Natural killer cell treated with Interleukin-12 subunit alpha and Interleukin-12 subunit beta and Interleukin-15 and Interleukin-18, amount 100 ng/mL, for 72 hours (primary cell): ENCODE data around the gene PLAAT2. TPM values are rescaled to one million over a fixed set of nuclear protein-coding genes. Genes with fewer than 3 reads are reported as not detected.
A peak's percentile ranks its signal among the peaks of the same experiment; 100 is the strongest.
"Not testable (repeated sequence)": the region's sequence is repeated elsewhere in the genome, so short reads cannot be mapped to it uniquely, and the experiment has no call there.

Experiments
- ATAC-seq, 2 donors: fragments of 150-1000 bp; cut with Tn5 transposase in 1 of 2; sonication (Bioruptor Pico), chemical (Tn5 transposase) in 1 of 2; 2 replicates each; pipeline ENCODE4 v1.10.0; 2021
- DNase-seq: peaks from one replicate; pipeline ENCODE4 v3.0.0; 2022; ENCODE audit warnings: low spot score
- H3K27ac Mint-ChIP-seq, 2 donors: 1 replicate in 1 of 2; 2 replicates in 1 of 2; pipeline ENCODE4 v1.8.0; 2022; ENCODE audit warnings: mixed read lengths in 2 of 2, mild to moderate bottlenecking in 1 of 2, moderate library complexity in 1 of 2
- H3K27me3 Mint-ChIP-seq, 2 donors: 1 replicate in 1 of 2; 2 replicates in 1 of 2; pipeline ENCODE4 v1.8.0; 2022; ENCODE audit warnings: mixed read lengths in 2 of 2
- H3K36me3 Mint-ChIP-seq: one replicate; pipeline ENCODE4 v1.8.0; 2022; ENCODE audit warnings: mixed read lengths
- H3K4me1 Mint-ChIP-seq, 2 donors: 1 replicate in 1 of 2; 2 replicates in 1 of 2; pipeline ENCODE4 v1.8.0; 2022; ENCODE audit warnings: low read depth in 2 of 2, mixed read lengths in 2 of 2, mild to moderate bottlenecking in 1 of 2
- H3K4me3 Mint-ChIP-seq: one replicate; pipeline ENCODE4 v1.8.0; 2022; ENCODE audit warnings: mixed read lengths
- H3K9me3 Mint-ChIP-seq: 2 replicates; pipeline ENCODE4 v1.8.0; 2022; ENCODE audit warnings: mixed read lengths
- total RNA-seq, 2 donors: library from RNA; stranded (reverse); gene quantifications; one replicate each; pipeline ENCODE4 v1.2.3, GENCODE V29; 2022

The PLAAT2 gene
- total RNA-seq, 2 donors from 2014 or later, result 1.4 TPM; not detected in 1

DNA sequence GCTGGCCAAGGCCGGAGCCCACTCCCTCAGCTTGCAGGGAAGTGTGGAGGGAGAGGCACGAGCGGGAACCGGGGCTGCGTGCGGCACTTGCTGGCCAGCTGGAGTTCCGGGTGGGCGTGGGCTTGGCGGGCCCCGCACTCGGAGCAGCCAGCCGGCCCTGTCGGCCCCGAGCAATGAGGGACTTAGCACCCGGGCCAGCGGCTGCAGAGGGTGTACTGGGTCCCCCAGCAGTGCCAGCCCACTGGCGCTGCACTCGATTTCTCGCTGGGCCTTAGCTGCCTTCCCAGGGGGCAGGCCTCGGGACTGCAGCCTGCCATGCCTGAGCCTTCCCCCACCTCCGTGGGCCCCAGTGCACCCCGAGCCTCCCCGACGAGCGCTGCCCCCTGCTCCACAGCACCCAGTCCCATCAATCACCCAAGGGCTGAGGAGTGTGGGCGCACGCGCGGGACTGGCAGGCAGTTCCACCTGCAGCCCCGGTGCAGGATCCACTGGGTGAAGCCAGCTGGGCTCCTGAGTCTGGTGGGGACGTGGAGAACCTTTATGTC lies 13.0 kb downstream of the PLAAT2 start:
- Mint-ChIP-seq H3K4me1 (peaks cover 45 to 46% of the 10 kb centered on the region in 2 donors), H3K27ac (peak overlapping the region; percentile 97 to 98)
- not testable (repeated sequence) for H3K4me3 Mint-ChIP-seq, H3K9me3 Mint-ChIP-seq, H3K36me3 Mint-ChIP-seq, H3K27me3 Mint-ChIP-seq, DNase-seq, ATAC-seq

GRCh38 chr11:63549411-63549810 lies 13.8 kb downstream of the PLAAT2 start:
- peak overlapping the region; percentile 42 for H3K4me3 Mint-ChIP-seq
- peaks cover 8% of the 10 kb centered on the region for H3K36me3 Mint-ChIP-seq
- peak overlapping the region; percentile 71 to 88 for H3K27ac Mint-ChIP-seq
- no peaks in the 10 kb centered on the region for H3K9me3 Mint-ChIP-seq
- no peak for ATAC-seq
- no peaks in the 10 kb centered on the region for H3K27me3 Mint-ChIP-seq
- DNase-seq, result no peak
- peaks cover 39 to 43% of the 10 kb centered on the region in 2 donors for H3K4me1 Mint-ChIP-seq

DNA sequence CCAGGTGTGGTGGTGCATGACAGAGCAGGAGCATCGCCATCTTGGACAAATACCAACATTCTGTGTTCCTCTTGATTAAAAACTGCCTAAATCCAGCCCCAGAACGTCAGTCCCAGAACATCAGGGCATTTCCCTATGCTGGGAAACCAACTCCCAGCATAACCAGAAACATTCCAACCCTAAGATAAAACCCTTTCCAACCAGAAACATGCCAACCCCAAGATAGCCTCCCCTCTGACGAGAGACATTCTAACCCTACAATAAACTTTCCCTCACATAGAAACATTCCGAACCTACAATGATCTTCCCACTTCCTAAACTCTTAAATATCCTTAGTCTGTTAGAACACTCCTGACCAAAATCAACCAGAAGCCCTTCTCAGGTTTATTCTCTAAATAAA lies 15.0 kb downstream of the PLAAT2 start:
- Mint-ChIP-seq H3K27me3 (no peaks in the 10 kb centered on the region), H3K27ac (peak overlapping the region; percentile 1 to 61), H3K4me3 (no peak overlapping the region), H3K4me1 (peaks cover 33 to 35% of the 10 kb centered on the region in 2 donors), H3K9me3 (no peaks in the 10 kb centered on the region), H3K36me3 (peaks cover 8% of the 10 kb centered on the region)
- DNase-seq (no peak), ATAC-seq (no peak)

- DNase-seq, result no peak
- ATAC-seq, result no peak
- Mint-ChIP-seq H3K9me3 (no peaks in the 10 kb centered on the region), H3K4me1 (peaks cover 30 to 33% of the 10 kb centered on the region in 2 donors), H3K27ac (peak overlapping the region; percentile 40 to 69), H3K36me3 (peaks cover 15% of the 10 kb centered on the region), H3K27me3 (no peaks in the 10 kb centered on the region), H3K4me3 (no peak overlapping the region)
Observed at GRCh38 chr11:63547061-63547460, 16.1 kb downstream of the PLAAT2 start.

- no peaks in the 10 kb centered on the region for H3K27me3 Mint-ChIP-seq
- DNase-seq (no peak), ATAC-seq (no peak)
- peaks cover 15% of the 10 kb centered on the region for H3K36me3 Mint-ChIP-seq
- no peak overlapping the region for H3K4me3 Mint-ChIP-seq
- H3K27ac Mint-ChIP-seq, result peak overlapping the region in 1 of 2 donors; percentile 69
- H3K4me1 Mint-ChIP-seq, result peaks cover 23 to 25% of the 10 kb centered on the region in 2 donors
- H3K9me3 Mint-ChIP-seq, result no peaks in the 10 kb centered on the region
Observed at GRCh38 chr11:63543711-63544110, 19.5 kb downstream of the PLAAT2 start.

DNA sequence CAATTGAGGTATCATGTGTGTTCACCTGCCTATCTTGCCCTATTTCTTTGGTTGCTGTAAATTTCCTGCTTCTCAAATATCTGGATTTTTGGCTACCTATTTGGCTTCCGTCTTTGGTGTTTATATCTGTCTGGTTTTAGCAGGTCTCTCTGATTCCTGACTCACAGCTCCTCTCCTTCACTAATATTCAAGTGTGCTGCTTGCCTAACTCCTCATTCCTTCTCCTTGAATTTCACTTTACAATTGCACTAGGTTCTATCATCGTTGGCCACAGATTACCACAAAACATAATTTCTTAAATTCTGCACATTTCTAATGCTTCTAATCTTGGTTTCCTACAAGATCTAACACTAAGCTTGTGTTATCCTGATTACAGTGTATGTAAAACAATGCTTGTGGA lies 20.7 kb downstream of the PLAAT2 start:
- peak overlapping the region; percentile 53 to 69 for H3K27ac Mint-ChIP-seq
- DNase-seq, H3K27me3 Mint-ChIP-seq, H3K9me3 Mint-ChIP-seq, ATAC-seq: not testable (repeated sequence)
- peak overlapping the region; percentile 1 for H3K4me3 Mint-ChIP-seq
- H3K36me3 Mint-ChIP-seq, result peaks cover 15% of the 10 kb centered on the region
- peaks cover 35 to 37% of the 10 kb centered on the region in 2 donors for H3K4me1 Mint-ChIP-seq

DNA sequence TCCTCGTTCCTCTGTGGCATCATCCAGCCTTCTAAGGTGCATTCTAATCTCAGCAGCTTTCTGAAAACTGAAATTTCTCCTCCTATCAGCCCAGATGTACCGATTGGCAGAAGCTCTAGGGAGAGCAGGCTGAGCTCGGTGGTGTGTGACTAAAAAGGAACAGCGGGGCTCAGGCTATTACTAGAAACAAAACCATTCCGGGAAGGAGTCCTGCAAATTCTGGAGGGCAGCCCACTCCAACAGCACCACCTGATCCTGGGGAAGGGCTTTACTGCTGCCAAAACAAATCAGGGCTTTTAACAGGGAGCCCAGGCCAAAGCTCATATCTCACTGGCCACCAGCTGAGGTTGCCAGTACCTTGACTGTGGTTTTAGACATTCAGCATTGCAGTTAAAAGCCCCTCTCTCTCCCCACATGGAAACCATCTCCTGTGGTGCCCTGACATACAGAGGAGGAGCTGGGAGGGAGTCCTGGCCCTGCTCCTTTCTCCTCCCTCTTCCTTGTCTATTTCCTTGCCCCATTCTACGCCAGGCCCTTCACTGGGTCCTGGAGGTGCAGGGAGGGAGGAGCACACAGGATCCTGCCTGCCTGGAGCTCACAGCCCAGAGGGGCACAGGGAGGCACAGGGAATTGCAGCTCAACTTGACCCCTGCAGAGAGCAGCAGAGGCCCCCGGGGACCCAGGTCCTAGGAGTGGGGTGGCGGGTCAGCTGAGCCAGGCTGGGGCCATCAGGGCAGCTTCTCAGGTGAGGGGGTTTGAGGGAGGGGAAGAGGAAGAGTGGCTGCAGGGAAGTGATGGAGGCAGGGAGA lies 25.7 kb downstream of the PLAAT2 start:
- no peaks in the 10 kb centered on the region for H3K27me3 Mint-ChIP-seq
- H3K27ac Mint-ChIP-seq, result peak overlapping the region; percentile 82 to 97
- H3K36me3 Mint-ChIP-seq, result peaks cover 4% of the 10 kb centered on the region
- peak overlapping the region; percentile 87 for H3K4me3 Mint-ChIP-seq
- DNase-seq (peak; percentile 61), ATAC-seq (peak; percentile 30 to 58)
- H3K9me3 Mint-ChIP-seq, result no peaks in the 10 kb centered on the region
- H3K4me1 Mint-ChIP-seq, result peaks cover 64 to 73% of the 10 kb centered on the region in 2 donors

DNA sequence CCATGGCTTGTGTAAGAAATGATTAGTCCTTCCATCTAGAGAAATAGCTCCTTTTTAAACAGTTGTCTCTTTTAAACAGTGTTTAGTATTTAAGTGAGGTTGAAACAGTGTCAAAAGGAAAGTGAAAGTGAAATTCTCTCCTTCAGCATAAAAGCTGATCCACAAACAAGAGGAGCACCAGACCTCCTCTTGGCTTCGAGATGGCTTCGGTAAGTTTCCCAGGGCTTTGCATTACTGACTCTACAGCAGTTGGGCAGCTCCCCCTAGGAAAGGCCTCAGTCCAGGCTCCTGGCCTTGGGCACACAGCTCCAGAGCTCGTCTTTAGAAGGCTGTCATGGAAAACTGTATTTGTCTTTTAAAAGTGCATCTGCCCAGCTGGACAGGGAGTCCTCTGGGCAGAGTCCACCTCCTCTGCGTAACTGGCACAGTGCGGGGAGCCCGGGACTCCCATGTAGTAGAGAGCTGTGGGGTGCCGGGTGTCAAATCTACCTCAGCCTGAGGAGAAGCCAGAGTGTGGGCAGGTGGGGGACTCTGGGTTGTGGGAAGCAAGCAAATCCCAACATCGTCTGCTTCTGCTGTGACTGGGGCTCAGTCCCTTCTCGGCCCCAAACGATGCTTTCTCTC lies 26.4 kb downstream of the PLAAT2 start, which contains the start of gene PLAAT4:
TSS of gene PLAAT4 (plus strand) at position 140 of the 624 bp plus-strand sequence. CDS start at position 201, 61 bp downstream.
- DNase-seq (peak; percentile 59), ATAC-seq (peak; percentile 67 to 77)
- Mint-ChIP-seq H3K27ac (peak within 1 kb of the TSS; percentile 82 to 97), H3K27me3 (no peaks in the 10 kb centered on the region), H3K36me3 (no peaks in the 10 kb centered on the region), H3K4me3 (peak within 1 kb of the TSS; percentile 87), H3K9me3 (no peaks in the 10 kb centered on the region), H3K4me1 (peaks cover 66 to 77% of the 10 kb centered on the region in 2 donors)

- peak overlapping the region; percentile 82 to 97 for H3K27ac Mint-ChIP-seq
- peaks cover 70 to 85% of the 10 kb centered on the region in 2 donors for H3K4me1 Mint-ChIP-seq
- DNase-seq, result no peak
- H3K9me3 Mint-ChIP-seq, result no peaks in the 10 kb centered on the region
- H3K27me3 Mint-ChIP-seq, result no peaks in the 10 kb centered on the region
- peak; percentile 47 to 70 for ATAC-seq
- H3K36me3 Mint-ChIP-seq, result no peaks in the 10 kb centered on the region
- H3K4me3 Mint-ChIP-seq, result peak overlapping the region; percentile 87
Observed at GRCh38 chr11:63535734-63536133, 27.4 kb downstream of the PLAAT2 start.

- H3K9me3 Mint-ChIP-seq, result no peaks in the 10 kb centered on the region
- H3K4me3 Mint-ChIP-seq, result peak overlapping the region; percentile 87
Observed at GRCh38 chr11:63534895-63535461, 28.2 kb downstream of the PLAAT2 start.

DNA sequence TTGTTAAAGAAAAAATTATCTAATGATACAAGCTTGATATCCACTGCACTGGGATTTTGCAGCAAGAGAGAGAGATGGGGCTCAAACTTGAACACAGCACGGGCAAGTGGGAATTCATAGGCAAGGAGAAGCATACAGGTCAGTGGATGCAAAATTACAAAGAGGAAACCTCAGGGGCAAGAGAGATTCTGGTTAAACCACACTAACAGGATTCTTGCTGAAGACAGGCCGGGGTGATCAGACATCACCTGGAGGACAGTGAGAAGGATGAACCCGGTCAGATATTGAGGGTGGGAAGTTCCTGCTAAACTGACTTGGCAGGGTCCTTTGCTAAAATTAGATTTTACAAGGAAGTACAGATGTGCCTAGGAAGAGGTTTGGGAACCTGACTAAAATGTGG lies 29.1 kb downstream of the PLAAT2 start:
- Mint-ChIP-seq H3K4me3 (peak overlapping the region; percentile 11), H3K27me3 (no peaks in the 10 kb centered on the region), H3K36me3 (no peaks in the 10 kb centered on the region), H3K9me3 (no peaks in the 10 kb centered on the region), H3K27ac (peak overlapping the region; percentile 82 to 97), H3K4me1 (peaks cover 72 to 90% of the 10 kb centered on the region in 2 donors)
- ATAC-seq (no peak), DNase-seq (no peak)

More at GRCh38 chr11:63534895-63535461, 28.2 kb downstream of the PLAAT2 start:
- Mint-ChIP-seq H3K27ac (peak overlapping the region; percentile 82 to 97), H3K4me1 (peaks cover 70 to 83% of the 10 kb centered on the region in 2 donors), H3K36me3 (no peaks in the 10 kb centered on the region), H3K27me3 (no peaks in the 10 kb centered on the region)
- DNase-seq (no peak), ATAC-seq (peak; percentile 57 to 75)

- H3K4me1 Mint-ChIP-seq, result peaks cover 64 to 83% of the 10 kb centered on the region in 2 donors
Observed at GRCh38 chr11:63532799-63533475, 30.2 kb downstream of the PLAAT2 start.

DNA sequence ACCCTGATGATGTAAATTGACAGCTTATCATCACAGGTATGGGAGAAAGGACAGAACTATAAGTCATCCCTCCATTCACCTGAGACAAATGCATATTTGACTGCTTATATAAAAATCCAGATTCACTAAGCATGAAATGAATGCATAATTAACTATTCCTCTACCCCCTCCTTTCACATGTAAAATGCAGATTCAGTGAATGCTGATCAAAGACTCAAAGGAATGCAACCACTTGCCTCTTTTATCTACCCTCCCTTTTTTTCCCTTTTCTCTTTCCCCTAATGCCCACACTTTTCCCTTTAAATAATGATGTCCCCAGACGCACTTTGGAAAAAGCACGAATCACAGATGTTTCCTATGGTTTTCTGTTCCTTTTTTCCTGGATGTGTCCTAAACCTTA lies 31.1 kb downstream of the PLAAT2 start:
- Mint-ChIP-seq H3K27ac (peak overlapping the region; percentile 33 to 74), H3K9me3 (no peaks in the 10 kb centered on the region), H3K4me1 (peaks cover 56 to 74% of the 10 kb centered on the region in 2 donors), H3K36me3 (no peaks in the 10 kb centered on the region), H3K4me3 (peak overlapping the region; percentile 76), H3K27me3 (no peaks in the 10 kb centered on the region)
- DNase-seq (no peak), ATAC-seq (no peak)

More at GRCh38 chr11:63532799-63533475, 30.2 kb downstream of the PLAAT2 start:
- no peaks in the 10 kb centered on the region for H3K27me3 Mint-ChIP-seq
- ATAC-seq (no peak), DNase-seq (no peak)
- H3K9me3 Mint-ChIP-seq, result no peaks in the 10 kb centered on the region
- peak overlapping the region; percentile 82 to 97 for H3K27ac Mint-ChIP-seq
- no peaks in the 10 kb centered on the region for H3K36me3 Mint-ChIP-seq
- peak overlapping the region; percentile 11 for H3K4me3 Mint-ChIP-seq
